Middle frontal gyrus (tissue), 1 donor: ENCODE results near the gene MECR.

ENCODE experiments used
- DNase-seq: peaks from one replicate; pipeline ENCODE4 v3.0.0-alpha.2; 2015; ENCODE audit warnings: low spot score; ENCODE audit errors: extremely low spot score

The MECR gene

GRCh38 chr1:29255134-29255666 lies 24.5 kb upstream of the MECR start:
- DNase-seq, result no peak

GRCh38 chr1:29254346-29254745 lies 23.6 kb upstream of the MECR start:
- no peak for DNase-seq

- no peak for DNase-seq
These were observed 22.4 kb upstream of the MECR start for GRCh38 chr1:29253180-29253579.

- DNase-seq, result no peak
These were observed 20.7 kb upstream of the MECR start for GRCh38 chr1:29251164-29252124.

GRCh38 chr1:29249951-29250581 lies 19.3 kb upstream of the MECR start:
- DNase-seq, result no peak

- no peak for DNase-seq
These were observed 18.5 kb upstream of the MECR start for GRCh38 chr1:29249170-29249691.

GRCh38 chr1:29248409-29248808 lies 17.7 kb upstream of the MECR start:
- no peak for DNase-seq

- no peak for DNase-seq
These were observed 17.0 kb upstream of the MECR start for GRCh38 chr1:29247571-29248273.

GRCh38 chr1:29247044-29247443 lies 16.3 kb upstream of the MECR start:
- no peak for DNase-seq

GRCh38 chr1:29245876-29246275 lies 15.1 kb upstream of the MECR start:
- no peak for DNase-seq

- DNase-seq, result no peak
These were observed 14.5 kb upstream of the MECR start for GRCh38 chr1:29245261-29245660.

- no peak for DNase-seq
These were observed 13.1 kb upstream of the MECR start for GRCh38 chr1:29243871-29244200.

GRCh38 chr1:29243023-29243870 lies 12.5 kb upstream of the MECR start:
- DNase-seq, result no peak

- DNase-seq, result no peak
These were observed 10.3 kb upstream of the MECR start for GRCh38 chr1:29240986-29241385.

- no peak for DNase-seq
These were observed 9.7 kb upstream of the MECR start for GRCh38 chr1:29240400-29240837.

- no peak for DNase-seq
These were observed 8.4 kb upstream of the MECR start for GRCh38 chr1:29239142-29239541.

GRCh38 chr1:29238620-29239002 lies 7.9 kb upstream of the MECR start:
- no peak for DNase-seq

GRCh38 chr1:29237852-29238619 lies 7.3 kb upstream of the MECR start:
- no peak for DNase-seq

- no peak for DNase-seq
These were observed 6.5 kb upstream of the MECR start for GRCh38 chr1:29237129-29237821.
